Chondrocyte (in vitro differentiated cells): Measurements from ENCODE around the gene NIP7. TPM values are rescaled to one million over a fixed set of nuclear protein-coding genes. Genes with fewer than 3 reads are reported as not detected.

Experiments used
- DNase-seq: peaks from one replicate; pipeline ENCODE4 v3.0.0; 2021; ENCODE audit warnings: mixed read lengths, low spot score
- H3K27ac Mint-ChIP-seq: one replicate; pipeline ENCODE4 v1.8.0; 2021; ENCODE audit warnings: mild to moderate bottlenecking, moderate library complexity, mixed read lengths; ENCODE audit not compliant: unreplicated experiment
- H3K27me3 Mint-ChIP-seq: 2 replicates; pipeline ENCODE4 v1.8.0; 2021; ENCODE audit warnings: low read depth, mixed read lengths
- H3K36me3 Mint-ChIP-seq: 2 replicates; pipeline ENCODE4 v1.8.0; 2021; ENCODE audit warnings: low read depth, mixed read lengths
- H3K4me1 Mint-ChIP-seq: 2 replicates; pipeline ENCODE4 v1.8.0; 2021; ENCODE audit warnings: low read depth, mild to moderate bottlenecking, mixed read lengths
- H3K4me3 Mint-ChIP-seq: one replicate; pipeline ENCODE4 v1.8.0; 2021; ENCODE audit warnings: mild to moderate bottlenecking, moderate library complexity, mixed read lengths; ENCODE audit not compliant: unreplicated experiment
- H3K9me3 Mint-ChIP-seq: 2 replicates; pipeline ENCODE4 v1.8.0; 2021; ENCODE audit warnings: low read depth, mixed read lengths
- total RNA-seq: library from RNA; stranded (reverse); gene quantifications from 3 replicates; pipeline ENCODE4 v1.2.1, GENCODE V29; 2021
- TF ChIP-seq, protein P1 (sequence below): fragments of 200-600 bp; sonication (generic); IDR thresholded peaks from 2 replicates; pipeline ENCODE4 v1.5.0; 2021; ENCODE audit warnings: antibody characterized with exemption, mild to moderate bottlenecking, moderate library complexity

The NIP7 gene
- total RNA-seq, 1 donor from 2014 or later, result 18.6 TPM

DNA sequence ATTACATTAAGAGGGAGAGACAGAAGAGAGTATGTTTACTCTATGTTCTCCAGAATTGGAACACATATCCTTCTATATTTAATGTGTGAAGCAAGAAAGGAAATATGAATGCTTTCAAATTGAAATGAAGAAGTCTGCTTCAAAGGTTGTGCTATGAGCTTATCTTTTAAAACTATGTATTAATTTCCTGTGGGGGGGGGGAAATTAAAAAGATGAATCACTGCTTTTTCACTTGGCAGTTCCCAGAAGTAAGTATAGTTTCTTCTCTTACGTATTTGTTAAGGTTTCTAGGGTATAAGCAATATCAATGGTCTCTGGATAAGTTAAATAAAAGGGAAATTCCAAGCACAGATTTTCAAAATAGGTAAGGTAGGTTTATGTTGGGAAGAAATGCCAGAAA lies 39.2 kb downstream of the NIP7 start:
- Mint-ChIP-seq H3K27me3 (no peaks in the 10 kb centered on the region), H3K4me3 (no peak overlapping the region), H3K9me3 (no peaks in the 10 kb centered on the region), H3K4me1 (peaks cover 10% of the 10 kb centered on the region), H3K27ac (peak overlapping the region; percentile 29), H3K36me3 (peaks cover 17% of the 10 kb centered on the region)
- TF ChIP-seq, protein P1, sequence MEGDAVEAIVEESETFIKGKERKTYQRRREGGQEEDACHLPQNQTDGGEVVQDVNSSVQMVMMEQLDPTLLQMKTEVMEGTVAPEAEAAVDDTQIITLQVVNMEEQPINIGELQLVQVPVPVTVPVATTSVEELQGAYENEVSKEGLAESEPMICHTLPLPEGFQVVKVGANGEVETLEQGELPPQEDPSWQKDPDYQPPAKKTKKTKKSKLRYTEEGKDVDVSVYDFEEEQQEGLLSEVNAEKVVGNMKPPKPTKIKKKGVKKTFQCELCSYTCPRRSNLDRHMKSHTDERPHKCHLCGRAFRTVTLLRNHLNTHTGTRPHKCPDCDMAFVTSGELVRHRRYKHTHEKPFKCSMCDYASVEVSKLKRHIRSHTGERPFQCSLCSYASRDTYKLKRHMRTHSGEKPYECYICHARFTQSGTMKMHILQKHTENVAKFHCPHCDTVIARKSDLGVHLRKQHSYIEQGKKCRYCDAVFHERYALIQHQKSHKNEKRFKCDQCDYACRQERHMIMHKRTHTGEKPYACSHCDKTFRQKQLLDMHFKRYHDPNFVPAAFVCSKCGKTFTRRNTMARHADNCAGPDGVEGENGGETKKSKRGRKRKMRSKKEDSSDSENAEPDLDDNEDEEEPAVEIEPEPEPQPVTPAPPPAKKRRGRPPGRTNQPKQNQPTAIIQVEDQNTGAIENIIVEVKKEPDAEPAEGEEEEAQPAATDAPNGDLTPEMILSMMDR, result no peak
- DNase-seq, result no peak

DNA sequence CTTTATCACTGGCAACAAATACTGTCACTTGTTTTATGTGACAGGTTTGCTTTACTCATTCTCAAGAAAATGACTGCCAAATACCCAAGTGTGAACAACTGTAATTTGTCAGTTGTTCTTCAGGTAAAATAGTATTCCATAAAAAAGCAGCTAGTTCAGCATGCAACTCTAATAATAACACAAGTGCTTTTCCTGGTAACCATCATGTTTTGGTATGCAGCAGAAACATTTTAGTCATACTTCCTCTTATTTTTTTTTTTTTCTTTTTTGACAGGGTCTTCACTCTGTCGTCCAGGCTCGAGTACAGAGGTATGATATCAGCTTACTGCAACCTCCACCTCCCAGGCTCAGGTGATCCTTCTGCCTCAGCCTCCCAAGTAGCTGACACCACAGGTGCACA lies 41.7 kb downstream of the NIP7 start:
- no peak overlapping the region for H3K4me3 Mint-ChIP-seq
- peaks cover 26% of the 10 kb centered on the region for H3K4me1 Mint-ChIP-seq
- DNase-seq, result no peak
- H3K36me3 Mint-ChIP-seq, result peaks cover 21% of the 10 kb centered on the region
- TF ChIP-seq, protein P1, result no peak
- H3K27me3 Mint-ChIP-seq, result no peaks in the 10 kb centered on the region
- peak overlapping the region; percentile 70 for H3K27ac Mint-ChIP-seq
- H3K9me3 Mint-ChIP-seq, result no peaks in the 10 kb centered on the region

DNA sequence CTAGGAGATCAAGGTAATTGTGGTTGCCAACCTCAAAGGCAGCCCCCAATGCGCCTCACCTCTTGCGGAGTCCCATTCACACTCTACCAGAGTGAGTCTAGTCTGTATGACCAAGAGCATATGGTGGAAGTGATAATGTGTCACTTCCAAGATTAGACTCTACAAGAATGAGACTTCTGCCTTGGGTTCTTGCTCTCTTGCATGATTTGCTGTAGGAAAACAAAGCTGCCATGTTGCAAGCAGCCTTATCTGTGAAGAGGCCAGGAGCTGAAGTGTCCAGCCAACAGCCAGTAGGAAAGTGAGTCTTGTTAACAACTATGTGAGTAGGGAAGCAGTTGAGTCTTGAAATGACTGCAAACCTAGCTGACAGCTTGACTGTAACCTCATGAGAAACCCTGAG lies 42.8 kb downstream of the NIP7 start:
- TF ChIP-seq, protein P1, result no peak
- peaks cover 26% of the 10 kb centered on the region for H3K4me1 Mint-ChIP-seq
- no peaks in the 10 kb centered on the region for H3K27me3 Mint-ChIP-seq
- no peak overlapping the region for H3K4me3 Mint-ChIP-seq
- DNase-seq, result no peak
- H3K36me3 Mint-ChIP-seq, result peaks cover 21% of the 10 kb centered on the region
- H3K27ac Mint-ChIP-seq, result no peak overlapping the region
- no peaks in the 10 kb centered on the region for H3K9me3 Mint-ChIP-seq

DNA sequence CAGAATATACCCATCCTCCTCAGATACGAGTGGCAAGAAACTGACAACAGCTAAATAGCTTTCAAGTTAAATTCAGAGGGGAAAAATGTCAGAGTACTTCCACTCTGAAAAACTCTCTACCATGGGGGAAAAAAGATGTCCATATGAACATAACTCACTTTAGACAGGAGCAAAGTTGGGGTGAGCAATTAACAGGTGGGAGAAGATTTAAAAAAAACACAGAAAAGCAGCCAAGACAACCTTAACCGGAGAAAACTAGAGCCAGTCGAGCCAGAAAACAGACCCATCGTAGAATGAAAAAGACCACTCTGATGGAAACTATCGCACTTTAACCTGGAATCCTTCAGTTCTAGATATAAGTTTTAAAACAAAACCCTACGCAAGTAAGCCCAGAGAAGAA lies 45.4 kb downstream of the NIP7 start:
- Mint-ChIP-seq H3K36me3 (peaks cover 12% of the 10 kb centered on the region), H3K4me1 (peaks cover 20% of the 10 kb centered on the region), H3K27ac (peak overlapping the region; percentile 94), H3K27me3 (no peaks in the 10 kb centered on the region), H3K9me3 (no peaks in the 10 kb centered on the region), H3K4me3 (peak overlapping the region; percentile 80)
- TF ChIP-seq, protein P1, result no peak
- DNase-seq, result no peak

DNA sequence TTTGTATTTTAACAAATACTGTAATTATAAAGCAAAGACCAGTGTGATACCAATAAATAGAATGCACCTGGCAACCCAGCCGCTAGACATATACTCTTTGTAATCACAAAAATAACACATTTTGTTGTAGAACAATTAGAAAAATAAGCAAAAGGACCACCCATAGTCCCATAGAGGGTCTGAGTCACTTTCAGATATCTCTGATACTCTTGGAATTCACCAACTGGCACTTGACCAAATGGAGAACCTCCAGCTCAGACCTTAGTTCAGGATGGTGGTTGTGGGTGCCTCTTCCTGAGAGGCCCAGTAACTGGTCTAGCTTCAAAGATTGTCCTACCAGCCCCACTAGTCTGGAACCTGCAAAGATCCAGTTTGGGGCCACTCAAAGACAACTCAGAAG lies 47.0 kb downstream of the NIP7 start:
- peaks cover 16% of the 10 kb centered on the region for H3K4me1 Mint-ChIP-seq
- no peak for DNase-seq
- no peaks in the 10 kb centered on the region for H3K27me3 Mint-ChIP-seq
- TF ChIP-seq, protein P1, result no peak
- H3K9me3 Mint-ChIP-seq, result no peaks in the 10 kb centered on the region
- H3K36me3 Mint-ChIP-seq, result peaks cover 12% of the 10 kb centered on the region
- peak overlapping the region; percentile 80 for H3K4me3 Mint-ChIP-seq
- peak overlapping the region; percentile 94 for H3K27ac Mint-ChIP-seq

Other genes starting within 250 kb of the NIP7 start
- 0.92 to 1.5 TPM (median 1.4 TPM) in 3 replicates for gene HAS3, start 234.1 kb upstream of the NIP7 start, total RNA-seq
- 77.1 to 83.2 TPM (median 83.1 TPM) in 3 replicates for gene CHTF8, start 207.2 kb upstream of the NIP7 start, total RNA-seq
- 37.2 to 46.0 TPM (median 41.7 TPM) in 3 replicates for gene UTP4, start 207.1 kb upstream of the NIP7 start, total RNA-seq
- gene SNTB2, start 152.6 kb upstream of the NIP7 start, total RNA-seq, result 38.4 to 49.5 TPM (median 49.1 TPM) in 3 replicates
- 27.3 to 30.5 TPM (median 29.2 TPM) in 3 replicates for gene VPS4A, start 28.4 kb upstream of the NIP7 start, total RNA-seq
- gene PDF, start 9.2 kb upstream of the NIP7 start, total RNA-seq, result 11.5 to 16.2 TPM (median 15.3 TPM) in 3 replicates
- 34.1 to 45.7 TPM (median 36.8 TPM) in 3 replicates for gene COG8, start 208 bp upstream of the NIP7 start, total RNA-seq
- gene TMED6, start 12.0 kb downstream of the NIP7 start, total RNA-seq, result 0.38 to 0.65 TPM (median 0.55 TPM) in 3 replicates
- 27.1 to 27.9 TPM (median 27.7 TPM) in 3 replicates for gene TERF2, start 46.2 kb downstream of the NIP7 start, total RNA-seq
- gene CYB5B, start 84.8 kb downstream of the NIP7 start, total RNA-seq, result 67.3 to 75.5 TPM (median 71.8 TPM) in 3 replicates
- gene NFAT5, start 226.2 kb downstream of the NIP7 start, total RNA-seq, result 41.0 to 51.3 TPM (median 44.7 TPM) in 3 replicates